Hematopoietic multipotent progenitor cell (in vitro differentiated cells): Measurements from ENCODE around the gene MGST2. TPM values are rescaled to one million over a fixed set of nuclear protein-coding genes. Genes with fewer than 3 reads are reported as not detected.
A peak's percentile ranks its signal among the peaks of the same experiment; 100 is the strongest.
"Not testable (repeated sequence)": the region's sequence is repeated elsewhere in the genome, so short reads cannot be mapped to it uniquely, and the experiment has no call there.

Experiments used
- DNase-seq, 3 donors: peaks; one replicate each; pipeline ENCODE4 v3.0.0-alpha.2; 2011 to 2015; ENCODE audit warnings: low read depth in 2 of 3, low spot score in 2 of 3
- total RNA-seq: library from RNA; depleted of rRNA; stranded (reverse); fragments of >200 nt; gene quantifications from one replicate; pipeline ENCODE4 v1.2.3, GENCODE V29; 2012

The MGST2 gene
- total RNA-seq = 26.4 TPM

GRCh38 chr4:139665690-139666529, at the start of gene MGST2:
TSS of gene MGST2 (plus strand) at chr4:139665819. CDS start at chr4:139666020, 201 bp downstream.
- peak in 2 of 3 donors; percentile 52 to 57 for DNase-seq

- peak in 1 of 3 donors; percentile 16 for DNase-seq
These were observed 47.7 kb upstream of the MGST2 start for GRCh38 chr4:139617702-139618490.

GRCh38 chr4:139619644-139620043, 46.0 kb upstream of the MGST2 start:
- peak in 1 of 3 donors; percentile 46 for DNase-seq

- no peak for DNase-seq
These were observed 42.7 kb upstream of the MGST2 start for GRCh38 chr4:139622901-139623381.

GRCh38 chr4:139624441-139625092, 41.1 kb upstream of the MGST2 start:
- no peak for DNase-seq

GRCh38 chr4:139625093-139625455, 40.5 kb upstream of the MGST2 start:
- DNase-seq = no peak

- DNase-seq = no peak
These were observed 40.1 kb upstream of the MGST2 start for GRCh38 chr4:139625482-139625881.

- no peak for DNase-seq
These were observed 37.2 kb upstream of the MGST2 start for GRCh38 chr4:139628184-139629012.

- no peak for DNase-seq
These were observed 36.0 kb upstream of the MGST2 start for GRCh38 chr4:139629436-139630125.

GRCh38 chr4:139630126-139630495, 35.5 kb upstream of the MGST2 start:
- DNase-seq = no peak

- no peak for DNase-seq
These were observed 34.6 kb upstream of the MGST2 start for GRCh38 chr4:139630991-139631390.

GRCh38 chr4:139631791-139632190, 33.8 kb upstream of the MGST2 start:
- DNase-seq = no peak

GRCh38 chr4:139632739-139633138, 32.9 kb upstream of the MGST2 start:
- not testable (repeated sequence) for DNase-seq

- DNase-seq = no peak
These were observed 32.4 kb upstream of the MGST2 start for GRCh38 chr4:139633195-139633594.

GRCh38 chr4:139633661-139634060, 32.0 kb upstream of the MGST2 start:
- no peak for DNase-seq

- no peak for DNase-seq
These were observed 29.7 kb upstream of the MGST2 start for GRCh38 chr4:139635966-139636365.

- not testable (repeated sequence) for DNase-seq
These were observed 27.3 kb upstream of the MGST2 start for GRCh38 chr4:139638306-139638705.

- no peak for DNase-seq
These were observed 26.0 kb upstream of the MGST2 start for GRCh38 chr4:139639654-139640053.

- DNase-seq = no peak
These were observed 24.4 kb upstream of the MGST2 start for GRCh38 chr4:139641218-139641617.

GRCh38 chr4:139642364-139642763, 23.3 kb upstream of the MGST2 start:
- DNase-seq = no peak
